Endodermal cell (in vitro differentiated cells): ENCODE results near the gene TPRN. TPM values are rescaled to one million over a fixed set of nuclear protein-coding genes. Genes with fewer than 3 reads are reported as not detected.
A peak's percentile ranks its signal among the peaks of the same experiment; 100 is the strongest.

Experiments used
- DNase-seq: peaks from one replicate; pipeline ENCODE4 v3.0.0-alpha.2; 2017
- H3K27ac ChIP-seq: 2 replicates; pipeline ENCODE4 v1.5.1; 2013; ENCODE audit warnings: mild to moderate bottlenecking, low read depth, low read length, moderate library complexity
- H3K27me3 ChIP-seq: 2 replicates; pipeline ENCODE4 v1.6.1; 2013; ENCODE audit warnings: mild to moderate bottlenecking, low read length, moderate library complexity; ENCODE audit not compliant: insufficient read depth, control insufficient read depth, poor library complexity, severe bottlenecking
- H3K36me3 ChIP-seq: 2 replicates; pipeline ENCODE4 v1.7.0; 2013; ENCODE audit warnings: mild to moderate bottlenecking, low read length, moderate library complexity; ENCODE audit not compliant: control insufficient read depth, insufficient read depth
- H3K4me1 ChIP-seq: one replicate; pipeline ENCODE4 v1.7.0; 2013; ENCODE audit warnings: low read length; ENCODE audit not compliant: control insufficient read depth, insufficient read depth
- H3K4me3 ChIP-seq: 2 replicates; pipeline ENCODE4 v1.5.1; 2013; ENCODE audit warnings: mild to moderate bottlenecking, low read length, moderate library complexity
- H3K9ac ChIP-seq: 2 replicates; pipeline ENCODE4 v1.6.1; 2013; ENCODE audit warnings: mild to moderate bottlenecking, low read length, moderate library complexity; ENCODE audit not compliant: poor library complexity, severe bottlenecking; ENCODE audit errors: extremely low read depth
- H3K9me3 ChIP-seq: 2 replicates; pipeline ENCODE4 v1.6.1; 2013; ENCODE audit warnings: mild to moderate bottlenecking, low read length, moderate library complexity; ENCODE audit not compliant: control insufficient read depth
- H3K27ac Mint-ChIP-seq: 2 replicates; pipeline ENCODE4 v1.8.0; 2020; ENCODE audit warnings: mixed read lengths
- H3K27me3 Mint-ChIP-seq: 2 replicates; pipeline ENCODE4 v1.8.0; 2021; ENCODE audit warnings: mild to moderate bottlenecking, mixed read lengths; ENCODE audit not compliant: insufficient read depth
- H3K36me3 Mint-ChIP-seq: 2 replicates; pipeline ENCODE4 v1.8.0; 2020; ENCODE audit warnings: low read depth, mixed read lengths
- H3K4me1 Mint-ChIP-seq: 2 replicates; pipeline ENCODE4 v1.8.0; 2020; ENCODE audit warnings: mixed read lengths
- H3K4me3 Mint-ChIP-seq: 2 replicates; pipeline ENCODE4 v1.8.0; 2020; ENCODE audit warnings: mild to moderate bottlenecking, moderate library complexity, mixed read lengths
- H3K9me3 Mint-ChIP-seq: 2 replicates; pipeline ENCODE4 v1.8.0; 2020; ENCODE audit warnings: mild to moderate bottlenecking, mixed read lengths
- CTCF ChIP-seq: fragments of 200-600 bp; sonication (generic); conservative IDR thresholded peaks from 2 replicates; pipeline ENCODE4 v1.5.0; 2021; ENCODE audit warnings: antibody characterized with exemption, mild to moderate bottlenecking
- WGBS, 2 experiments: methylation state at CpG; one replicate each; pipeline versions ENCODE4 v1.1.5 to v1.1.7; 2013; ENCODE audit warnings: missing lambda C conversion rate in 2 of 2, mixed read lengths in 1 of 2; ENCODE audit not compliant: insufficient coverage in 1 of 2, insufficient read length in 1 of 2; 5-methylcytosine and 5-hydroxymethylcytosine counted together
- total RNA-seq, 2 donors: library from RNA; stranded (reverse); fragmentation: NEBNext Ultra II Directional in 1 of 2; extraction: Animal tissue kit (Norgen Biotek cat#: 25700) in 1 of 2; gene quantifications; 2 replicates in 1 of 2; 3 replicates in 1 of 2; pipeline ENCODE4 v1.2.1, GENCODE V29; 2021

The TPRN gene
- total RNA-seq, 2 donors from 2014 or later = 19.0 to 23.9 TPM

- Mint-ChIP-seq H3K4me3 (no peak overlapping the region), H3K27ac (no peak overlapping the region), H3K4me1 (peaks cover 5% of the 10 kb centered on the region), H3K9me3 (no peaks in the 10 kb centered on the region), H3K36me3 (peaks cover 24% of the 10 kb centered on the region), H3K27me3 (no peaks in the 10 kb centered on the region)
- Histone ChIP-seq H3K27ac (no peak overlapping the region), H3K9ac (no peak overlapping the region), H3K36me3 (peaks cover 19% of the 10 kb centered on the region), H3K9me3 (no peaks in the 10 kb centered on the region), H3K4me3 (no peak overlapping the region), H3K27me3 (no peaks in the 10 kb centered on the region), H3K4me1 (peaks cover 11% of the 10 kb centered on the region)
- DNase-seq = no peak
- 93 to 96% methylated on average over 44 to 49 of the region's 49 CpGs for WGBS, 2 experiments
- peak; percentile 53 for TF ChIP-seq CTCF
These were observed 12.9 kb upstream of the TPRN start for GRCh38 chr9:137213160-137214060.

DNA sequence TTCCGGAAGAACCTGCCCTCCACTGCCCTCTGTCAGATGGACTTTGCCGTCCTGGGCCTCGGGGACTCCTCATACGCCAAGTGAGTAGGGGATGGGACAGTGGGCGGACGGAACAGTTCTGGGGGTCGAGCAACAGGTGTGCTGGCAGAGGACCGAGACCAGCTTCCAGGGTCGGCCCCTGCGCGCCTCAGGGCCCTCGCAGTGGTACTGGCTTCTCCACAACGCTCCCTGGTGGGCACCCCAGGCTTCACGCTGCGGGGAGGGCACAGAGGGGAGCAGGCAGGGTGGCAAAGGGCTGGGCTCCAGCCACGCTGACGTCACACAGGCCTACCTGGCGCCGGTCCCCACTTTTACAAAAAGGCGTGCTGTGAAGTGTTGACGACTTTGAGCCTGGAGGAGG is 12.0 kb upstream of the TPRN start:
- 96 to 98% methylated on average over 19 to 21 of the region's 21 CpGs for WGBS, 2 experiments
- Histone ChIP-seq H3K27ac (no peak overlapping the region), H3K4me1 (peaks cover 3% of the 10 kb centered on the region), H3K4me3 (no peak overlapping the region), H3K27me3 (no peaks in the 10 kb centered on the region), H3K9me3 (no peaks in the 10 kb centered on the region), H3K36me3 (peaks cover 19% of the 10 kb centered on the region), H3K9ac (no peak overlapping the region)
- Mint-ChIP-seq H3K36me3 (peaks cover 29% of the 10 kb centered on the region), H3K9me3 (no peaks in the 10 kb centered on the region), H3K4me3 (no peak overlapping the region), H3K27ac (no peak overlapping the region), H3K4me1 (peaks cover 5% of the 10 kb centered on the region), H3K27me3 (no peaks in the 10 kb centered on the region)
- peak; percentile 24 for TF ChIP-seq CTCF
- no peak for DNase-seq

DNA sequence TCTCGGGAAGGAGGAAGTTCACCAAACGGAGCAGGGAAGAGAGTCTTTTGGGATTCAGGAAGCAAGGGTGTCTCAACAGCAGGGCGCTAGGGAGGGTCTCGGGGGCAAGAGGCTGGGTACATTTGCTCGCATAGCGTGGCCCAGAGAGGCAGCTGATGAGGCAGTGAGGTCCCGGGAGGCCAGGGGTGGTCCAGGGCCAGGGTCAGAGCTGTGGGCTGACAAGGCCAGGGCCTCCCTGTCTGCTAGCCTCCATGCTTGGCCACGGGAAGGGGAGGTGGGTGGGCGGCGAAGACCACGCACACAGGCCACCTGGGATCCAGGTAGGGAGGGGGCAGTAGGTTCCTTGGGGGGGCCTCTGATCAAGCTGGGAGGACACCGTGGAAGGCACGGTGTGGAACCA is 11.0 kb upstream of the TPRN start:
- Mint-ChIP-seq H3K4me3 (no peak overlapping the region), H3K36me3 (peaks cover 39% of the 10 kb centered on the region)
- H3K9ac ChIP-seq = no peak overlapping the region

More for the DNA sequence above, 11.0 kb upstream of the TPRN start:
- TF ChIP-seq CTCF = no peak
- H3K27me3 Mint-ChIP-seq = no peaks in the 10 kb centered on the region
- H3K4me1 ChIP-seq = peaks cover 3% of the 10 kb centered on the region
- 86 to 90% methylated on average over 9 to 13 of the region's 13 CpGs for WGBS, 2 experiments
- no peak overlapping the region for H3K27ac ChIP-seq
- H3K4me1 Mint-ChIP-seq = peaks cover under 1% of the 10 kb centered on the region
- no peak overlapping the region for H3K4me3 ChIP-seq
- H3K36me3 ChIP-seq = peaks cover 25% of the 10 kb centered on the region
- no peaks in the 10 kb centered on the region for H3K27me3 ChIP-seq
- H3K9me3 Mint-ChIP-seq = no peaks in the 10 kb centered on the region
- peak overlapping the region; percentile 22 for H3K27ac Mint-ChIP-seq
- H3K9me3 ChIP-seq = no peaks in the 10 kb centered on the region
- DNase-seq = no peak
